T-helper 17 cell (primary cell): ENCODE measurements around the gene GABRR2. TPM values are rescaled to one million over a fixed set of nuclear protein-coding genes. Genes with fewer than 3 reads are reported as not detected.

Experiments
- ATAC-seq: fragments of 150-1000 bp; cut with Tn5 transposase; 2 replicates; pipeline ENCODE4 v1.10.0; 2021; ENCODE audit warnings: mild to moderate bottlenecking, moderate library complexity
- DNase-seq, 3 donors: peaks; one replicate each; pipeline versions ENCODE4 v3.0.0 to v3.0.0-alpha.2; 2020 to 2021
- H3K9me3 ChIP-seq: one replicate; pipeline ENCODE4 v1.7.0; 2013; ENCODE audit warnings: low read length, mild to moderate bottlenecking; ENCODE audit not compliant: control insufficient read depth, poor library complexity, severe bottlenecking
- H3K27ac Mint-ChIP-seq: one replicate; pipeline ENCODE4 v1.8.0; 2022; ENCODE audit warnings: mild to moderate bottlenecking, moderate library complexity, mixed read lengths
- H3K27me3 Mint-ChIP-seq: one replicate; pipeline ENCODE4 v1.8.0; 2022; ENCODE audit warnings: mixed read lengths
- H3K36me3 Mint-ChIP-seq: one replicate; pipeline ENCODE4 v1.8.0; 2022; ENCODE audit warnings: low read depth, mixed read lengths
- H3K4me1 Mint-ChIP-seq: one replicate; pipeline ENCODE4 v1.8.0; 2022; ENCODE audit warnings: mild to moderate bottlenecking, mixed read lengths
- H3K4me3 Mint-ChIP-seq: one replicate; pipeline ENCODE4 v1.8.0; 2022; ENCODE audit warnings: mild to moderate bottlenecking, moderate library complexity, mixed read lengths
- total RNA-seq, 4 donors: library from RNA in 2 of 4; stranded (reverse) in 2 of 4; gene quantifications; one replicate each; pipeline ENCODE4 v1.2.3 and lab custom pipeline; 2022 to 2026

Gene GABRR2
- total RNA-seq (1 to 10 TPM in 1 of 2 donors, under 1 TPM in 1; 0.65 to 1.4 TPM), total RNA-seq (lab: John Stamatoyannopoulos, UW) (1.1 to 5.1 reads per million in 2 donors)

- Mint-ChIP-seq H3K4me1 (peaks cover 9% of the 10 kb centered on the region), H3K27me3 (peaks cover 5% of the 10 kb centered on the region), H3K36me3 (peaks cover 4% of the 10 kb centered on the region), H3K4me3 (no peak within 1 kb of the TSS), H3K27ac (no peak within 1 kb of the TSS)
- no peak for ATAC-seq
- no peaks in the 10 kb centered on the region for H3K9me3 ChIP-seq
- no peak for DNase-seq
These were observed at the start of gene GABRR2 for GRCh38 chr6:89315249-89315885. GABRR2 (minus strand) TSS chr6:89315299; CDS start chr6:89315165, 134 bp downstream.

- Mint-ChIP-seq H3K27me3 (no peaks in the 10 kb centered on the region), H3K27ac (no peak overlapping the region), H3K4me3 (no peak overlapping the region), H3K36me3 (no peaks in the 10 kb centered on the region), H3K4me1 (peaks cover 17% of the 10 kb centered on the region)
- no peaks in the 10 kb centered on the region for H3K9me3 ChIP-seq
- peak; percentile 40 for ATAC-seq
- no peak for DNase-seq
These were observed 49.5 kb upstream of the GABRR2 start for GRCh38 chr6:89364586-89364985.

- no peak overlapping the region for H3K27ac Mint-ChIP-seq
- no peaks in the 10 kb centered on the region for H3K27me3 Mint-ChIP-seq
- no peaks in the 10 kb centered on the region for H3K9me3 ChIP-seq
- no peak overlapping the region for H3K4me3 Mint-ChIP-seq
- no peaks in the 10 kb centered on the region for H3K36me3 Mint-ChIP-seq
- DNase-seq (no peak), ATAC-seq (no peak)
- peaks cover 23% of the 10 kb centered on the region for H3K4me1 Mint-ChIP-seq
These were observed 46.1 kb upstream of the GABRR2 start for GRCh38 chr6:89361171-89361570.

GRCh38 chr6:89360415-89360999 is 45.4 kb upstream of the GABRR2 start:
- Mint-ChIP-seq H3K27me3 (no peaks in the 10 kb centered on the region), H3K4me3 (no peak overlapping the region), H3K4me1 (peaks cover 20% of the 10 kb centered on the region), H3K27ac (no peak overlapping the region), H3K36me3 (no peaks in the 10 kb centered on the region)
- ATAC-seq = peak; percentile 47
- no peaks in the 10 kb centered on the region for H3K9me3 ChIP-seq
- DNase-seq = no peak

- Mint-ChIP-seq H3K4me1 (peaks cover 20% of the 10 kb centered on the region), H3K27me3 (no peaks in the 10 kb centered on the region), H3K4me3 (no peak overlapping the region), H3K36me3 (no peaks in the 10 kb centered on the region), H3K27ac (no peak overlapping the region)
- ATAC-seq = no peak
- H3K9me3 ChIP-seq = no peaks in the 10 kb centered on the region
- DNase-seq = no peak
These were observed 44.5 kb upstream of the GABRR2 start for GRCh38 chr6:89359561-89359960.

- DNase-seq (no peak), ATAC-seq (no peak)
- Mint-ChIP-seq H3K27ac (peak overlapping the region; percentile 86), H3K36me3 (no peaks in the 10 kb centered on the region), H3K27me3 (no peaks in the 10 kb centered on the region), H3K4me3 (peak overlapping the region; percentile 92), H3K4me1 (peaks cover 24% of the 10 kb centered on the region)
- H3K9me3 ChIP-seq = no peaks in the 10 kb centered on the region
These were observed 42.3 kb upstream of the GABRR2 start for GRCh38 chr6:89357390-89357789.

- Mint-ChIP-seq H3K4me1 (peaks cover 27% of the 10 kb centered on the region), H3K4me3 (peak overlapping the region; percentile 92), H3K27me3 (no peaks in the 10 kb centered on the region), H3K27ac (peak overlapping the region; percentile 86), H3K36me3 (peaks cover 3% of the 10 kb centered on the region)
- H3K9me3 ChIP-seq = no peaks in the 10 kb centered on the region
- ATAC-seq (no peak), DNase-seq (no peak)
These were observed 41.6 kb upstream of the GABRR2 start for GRCh38 chr6:89356642-89357170.

- ATAC-seq (no peak), DNase-seq (no peak)
- Mint-ChIP-seq H3K4me3 (no peak overlapping the region), H3K27me3 (no peaks in the 10 kb centered on the region), H3K27ac (no peak overlapping the region), H3K36me3 (peaks cover 3% of the 10 kb centered on the region), H3K4me1 (peaks cover 33% of the 10 kb centered on the region)
- no peaks in the 10 kb centered on the region for H3K9me3 ChIP-seq
These were observed 40.6 kb upstream of the GABRR2 start for GRCh38 chr6:89355511-89356194.

GRCh38 chr6:89353702-89354392 is 38.7 kb upstream of the GABRR2 start:
- Mint-ChIP-seq H3K27me3 (no peaks in the 10 kb centered on the region), H3K4me3 (peak overlapping the region; percentile 87), H3K27ac (peak overlapping the region; percentile 95), H3K36me3 (peaks cover 3% of the 10 kb centered on the region), H3K4me1 (peaks cover 46% of the 10 kb centered on the region)
- H3K9me3 ChIP-seq = no peaks in the 10 kb centered on the region
- DNase-seq (no peak), ATAC-seq (no peak)

- no peaks in the 10 kb centered on the region for H3K9me3 ChIP-seq
- peaks cover 3% of the 10 kb centered on the region for H3K36me3 Mint-ChIP-seq
- peak overlapping the region; percentile 95 for H3K27ac Mint-ChIP-seq
- peak overlapping the region; percentile 87 for H3K4me3 Mint-ChIP-seq
- no peaks in the 10 kb centered on the region for H3K27me3 Mint-ChIP-seq
- peak; percentile 4 for ATAC-seq
- DNase-seq = no peak
- peaks cover 54% of the 10 kb centered on the region for H3K4me1 Mint-ChIP-seq
These were observed 38.0 kb upstream of the GABRR2 start for GRCh38 chr6:89353118-89353556.

- Mint-ChIP-seq H3K27ac (peak within 1 kb of the TSS; percentile 95), H3K4me1 (peaks cover 55% of the 10 kb centered on the region), H3K4me3 (peak within 1 kb of the TSS; percentile 98), H3K36me3 (peaks cover 3% of the 10 kb centered on the region), H3K27me3 (no peaks in the 10 kb centered on the region)
- DNase-seq (peak; percentile 56 to 65 (median 58)), ATAC-seq (peak; percentile 83)
- H3K9me3 ChIP-seq = no peaks in the 10 kb centered on the region
These were observed 37.4 kb upstream of the GABRR2 start, which contains the start of gene UBE2J1 for GRCh38 chr6:89352278-89353117. UBE2J1 (minus strand) TSS chr6:89352722; CDS start chr6:89352569, 153 bp downstream.

GRCh38 chr6:89351671-89352277 is 36.7 kb upstream of the GABRR2 start:
- peak; percentile 1 for ATAC-seq
- peak overlapping the region; percentile 94 for H3K27ac Mint-ChIP-seq
- H3K36me3 Mint-ChIP-seq = peaks cover 3% of the 10 kb centered on the region
- DNase-seq = no peak
- H3K9me3 ChIP-seq = no peaks in the 10 kb centered on the region
- H3K4me1 Mint-ChIP-seq = peaks cover 53% of the 10 kb centered on the region
- no peaks in the 10 kb centered on the region for H3K27me3 Mint-ChIP-seq
- H3K4me3 Mint-ChIP-seq = peak overlapping the region; percentile 98
